Osteocyte (in vitro differentiated cells): Measurements from ENCODE around the gene HADH. TPM values are rescaled to one million over a fixed set of nuclear protein-coding genes. Genes with fewer than 3 reads are reported as not detected.

ENCODE experiments used
- DNase-seq: peaks from one replicate; pipeline ENCODE4 v3.0.0; 2021; ENCODE audit warnings: mixed read lengths; ENCODE audit not compliant: unreplicated experiment; ENCODE audit errors: extremely low spot score
- H3K27ac Mint-ChIP-seq: one replicate; pipeline ENCODE4 v1.8.0; 2021; ENCODE audit warnings: mild to moderate bottlenecking, mixed read lengths; ENCODE audit not compliant: unreplicated experiment
- H3K27me3 Mint-ChIP-seq: one replicate; pipeline ENCODE4 v1.8.0; 2021; ENCODE audit warnings: mixed read lengths; ENCODE audit not compliant: unreplicated experiment
- H3K36me3 Mint-ChIP-seq: one replicate; pipeline ENCODE4 v1.8.0; 2021; ENCODE audit warnings: mixed read lengths; ENCODE audit not compliant: unreplicated experiment
- H3K4me1 Mint-ChIP-seq: one replicate; pipeline ENCODE4 v1.8.0; 2021; ENCODE audit warnings: mixed read lengths; ENCODE audit not compliant: unreplicated experiment
- H3K4me3 Mint-ChIP-seq: one replicate; pipeline ENCODE4 v1.8.0; 2021; ENCODE audit warnings: mild to moderate bottlenecking, moderate library complexity, mixed read lengths; ENCODE audit not compliant: unreplicated experiment
- H3K9me3 Mint-ChIP-seq: one replicate; pipeline ENCODE4 v1.8.0; 2021; ENCODE audit warnings: mixed read lengths; ENCODE audit not compliant: unreplicated experiment
- total RNA-seq: library from RNA; stranded (reverse); gene quantifications from 2 replicates; pipeline ENCODE4 v1.2.1, GENCODE V29; 2021
- TF ChIP-seq, protein P1 (sequence below): fragments of 200-600 bp; sonication (generic); IDR thresholded peaks from 2 replicates; pipeline ENCODE4 v1.5.0; 2021; ENCODE audit warnings: antibody characterized with exemption, mild to moderate bottlenecking, moderate library complexity

Gene HADH
- total RNA-seq, 1 donor from 2014 or later: 29.8 TPM

DNA sequence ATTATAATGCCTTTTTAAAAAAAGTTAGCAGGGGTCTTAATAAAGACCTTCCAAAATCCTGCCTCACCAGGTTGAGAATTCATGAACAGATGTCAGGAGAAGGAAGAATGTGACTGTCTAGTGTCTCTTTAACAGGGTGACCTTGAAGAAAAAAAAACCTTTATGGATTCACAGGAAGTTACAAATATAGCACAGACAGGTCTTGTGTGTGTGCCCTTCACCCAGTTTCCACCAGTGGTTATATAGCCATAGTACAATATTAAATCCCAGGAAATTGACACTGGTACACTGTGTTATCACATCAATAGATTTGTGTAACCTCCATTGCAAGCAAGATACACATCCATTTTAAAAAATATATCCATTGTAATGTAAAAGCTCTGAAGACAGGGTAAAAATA is 43.7 kb downstream of the HADH start:
- no peak for DNase-seq
- Mint-ChIP-seq H3K27ac (no peak overlapping the region), H3K4me1 (no peaks in the 10 kb centered on the region), H3K36me3 (peaks cover 23% of the 10 kb centered on the region), H3K27me3 (no peaks in the 10 kb centered on the region), H3K4me3 (no peak overlapping the region), H3K9me3 (no peaks in the 10 kb centered on the region)
- TF ChIP-seq, protein P1, sequence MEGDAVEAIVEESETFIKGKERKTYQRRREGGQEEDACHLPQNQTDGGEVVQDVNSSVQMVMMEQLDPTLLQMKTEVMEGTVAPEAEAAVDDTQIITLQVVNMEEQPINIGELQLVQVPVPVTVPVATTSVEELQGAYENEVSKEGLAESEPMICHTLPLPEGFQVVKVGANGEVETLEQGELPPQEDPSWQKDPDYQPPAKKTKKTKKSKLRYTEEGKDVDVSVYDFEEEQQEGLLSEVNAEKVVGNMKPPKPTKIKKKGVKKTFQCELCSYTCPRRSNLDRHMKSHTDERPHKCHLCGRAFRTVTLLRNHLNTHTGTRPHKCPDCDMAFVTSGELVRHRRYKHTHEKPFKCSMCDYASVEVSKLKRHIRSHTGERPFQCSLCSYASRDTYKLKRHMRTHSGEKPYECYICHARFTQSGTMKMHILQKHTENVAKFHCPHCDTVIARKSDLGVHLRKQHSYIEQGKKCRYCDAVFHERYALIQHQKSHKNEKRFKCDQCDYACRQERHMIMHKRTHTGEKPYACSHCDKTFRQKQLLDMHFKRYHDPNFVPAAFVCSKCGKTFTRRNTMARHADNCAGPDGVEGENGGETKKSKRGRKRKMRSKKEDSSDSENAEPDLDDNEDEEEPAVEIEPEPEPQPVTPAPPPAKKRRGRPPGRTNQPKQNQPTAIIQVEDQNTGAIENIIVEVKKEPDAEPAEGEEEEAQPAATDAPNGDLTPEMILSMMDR: no peak

DNA sequence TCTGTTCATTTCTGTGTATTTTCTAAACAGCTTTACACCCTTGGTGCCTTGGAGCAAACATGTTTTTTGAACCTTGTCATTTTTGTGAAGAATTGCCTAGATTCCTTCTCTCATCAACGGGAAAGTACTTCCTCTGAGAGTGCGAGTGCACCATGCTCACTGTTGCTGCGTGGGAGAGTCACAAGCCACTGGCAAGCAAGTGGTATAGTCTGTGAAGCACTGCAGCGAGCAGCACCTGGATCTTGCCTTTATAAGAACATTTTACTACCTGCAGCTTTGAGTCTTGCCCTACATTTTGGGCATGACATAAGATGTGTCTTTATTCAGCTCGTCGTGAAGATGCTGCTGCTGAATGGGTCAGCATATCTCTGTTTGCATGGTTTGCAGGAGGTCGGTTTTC is 44.9 kb downstream of the HADH start:
- H3K9me3 Mint-ChIP-seq: no peaks in the 10 kb centered on the region
- H3K4me3 Mint-ChIP-seq: no peak overlapping the region
- no peaks in the 10 kb centered on the region for H3K27me3 Mint-ChIP-seq
- TF ChIP-seq, protein P1: no peak
- DNase-seq: no peak
- H3K27ac Mint-ChIP-seq: no peak overlapping the region
- peaks cover 14% of the 10 kb centered on the region for H3K36me3 Mint-ChIP-seq
- H3K4me1 Mint-ChIP-seq: no peaks in the 10 kb centered on the region

DNA sequence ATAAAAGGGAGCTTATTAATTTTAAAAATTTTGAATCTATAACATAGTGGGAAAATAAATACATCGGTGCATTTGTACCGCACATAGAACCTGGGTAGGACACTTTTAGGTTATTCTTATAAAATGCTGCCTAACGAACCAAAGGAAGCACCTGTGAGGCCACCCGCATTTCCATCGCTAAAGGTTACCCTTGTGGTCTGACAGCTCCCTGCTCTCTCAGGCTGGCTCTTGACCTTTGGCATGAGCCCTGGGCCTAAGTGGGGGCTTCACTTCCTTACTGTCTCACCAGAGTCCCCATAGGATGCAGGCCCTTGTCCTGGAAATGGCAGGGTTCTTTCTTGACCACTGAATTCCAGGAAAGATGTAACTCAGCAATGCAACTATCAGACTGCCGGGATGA is 46.0 kb downstream of the HADH start:
- H3K27ac Mint-ChIP-seq: no peak overlapping the region
- no peaks in the 10 kb centered on the region for H3K9me3 Mint-ChIP-seq
- TF ChIP-seq, protein P1: no peak
- H3K27me3 Mint-ChIP-seq: no peaks in the 10 kb centered on the region
- no peak overlapping the region for H3K4me3 Mint-ChIP-seq
- H3K4me1 Mint-ChIP-seq: no peaks in the 10 kb centered on the region
- DNase-seq: no peak
- peaks cover 14% of the 10 kb centered on the region for H3K36me3 Mint-ChIP-seq

DNA sequence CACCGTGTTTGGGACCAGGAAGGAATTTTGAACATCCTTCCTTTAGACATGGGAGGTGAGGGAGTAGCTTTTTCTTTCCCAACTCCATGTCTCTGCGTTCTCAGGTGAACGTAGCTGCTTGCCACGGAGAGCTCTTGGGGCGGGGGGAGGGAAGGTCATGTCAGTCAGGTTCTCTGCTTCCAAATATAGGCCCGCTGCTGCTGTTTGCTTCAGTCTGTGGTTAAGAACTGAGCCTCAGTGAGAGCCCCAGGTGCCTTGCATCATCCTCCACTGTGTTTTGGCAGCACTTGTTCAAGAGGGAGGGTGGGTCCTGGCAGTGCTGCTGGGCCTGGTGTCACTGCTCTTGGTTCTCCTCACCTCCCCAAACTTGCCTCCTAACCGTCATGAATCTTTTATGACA is 46.5 kb downstream of the HADH start:
- no peaks in the 10 kb centered on the region for H3K9me3 Mint-ChIP-seq

DNA sequence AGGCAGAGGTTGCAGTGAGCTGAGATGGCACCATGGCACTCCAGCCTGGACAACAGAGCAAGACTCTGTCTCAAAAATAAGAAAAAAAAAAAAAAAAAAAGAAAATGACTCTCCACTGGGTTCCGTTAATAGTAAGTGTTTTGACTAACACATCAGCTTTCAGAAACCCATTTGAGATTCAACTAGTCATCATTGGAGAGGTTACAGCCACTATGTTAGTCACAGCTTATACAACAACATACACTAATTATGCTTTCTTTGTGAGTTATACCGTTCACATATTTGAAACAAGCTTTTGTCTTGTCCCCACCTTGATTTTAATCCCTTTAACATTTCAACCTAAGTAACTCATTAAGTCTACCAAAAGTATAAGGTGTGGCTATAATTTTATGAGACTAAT is 48.2 kb downstream of the HADH start:
- Mint-ChIP-seq H3K4me1 (no peaks in the 10 kb centered on the region), H3K27ac (no peak overlapping the region), H3K9me3 (no peaks in the 10 kb centered on the region), H3K36me3 (peaks cover 11% of the 10 kb centered on the region), H3K4me3 (no peak overlapping the region), H3K27me3 (no peaks in the 10 kb centered on the region)
- no peak for DNase-seq
- TF ChIP-seq, protein P1: no peak

More for the DNA sequence above, 46.5 kb downstream of the HADH start:
- H3K36me3 Mint-ChIP-seq: peaks cover 11% of the 10 kb centered on the region
- H3K4me1 Mint-ChIP-seq: no peaks in the 10 kb centered on the region
- H3K4me3 Mint-ChIP-seq: no peak overlapping the region
- no peak overlapping the region for H3K27ac Mint-ChIP-seq
- TF ChIP-seq, protein P1: no peak
- no peak for DNase-seq
- no peaks in the 10 kb centered on the region for H3K27me3 Mint-ChIP-seq
